GM21717 (cell line): Measurements from ENCODE around the gene CLEC4C.

Experiments used
- ATAC-seq: cut with Tn5 transposase; IDR thresholded peaks from one replicate; pipeline ENCODE4 v1.9.1; 2021; ENCODE audit warnings: mild to moderate bottlenecking, moderate library complexity; ENCODE audit not compliant: unreplicated experiment

Gene CLEC4C

GRCh38 chr12:7729746-7730145 lies 17.4 kb downstream of the CLEC4C start:
- ATAC-seq, result no peak

- no peak for ATAC-seq
Observed at GRCh38 chr12:7723926-7724325, 23.2 kb downstream of the CLEC4C start.

GRCh38 chr12:7719946-7720730 lies 27.0 kb downstream of the CLEC4C start:
- no peak for ATAC-seq

GRCh38 chr12:7716381-7716780 lies 30.8 kb downstream of the CLEC4C start:
- ATAC-seq, result no peak

GRCh38 chr12:7712841-7713442 lies 34.2 kb downstream of the CLEC4C start:
- no peak for ATAC-seq

GRCh38 chr12:7711133-7711532 lies 36.0 kb downstream of the CLEC4C start, which contains the start of gene DPPA3:
Gene DPPA3 (plus strand): TSS chr12:7711433. CDS start chr12:7711571, 138 bp downstream.
- no peak for ATAC-seq

GRCh38 chr12:7709969-7710675 lies 37.1 kb downstream of the CLEC4C start:
- ATAC-seq, result no peak

GRCh38 chr12:7705846-7706245 lies 41.3 kb downstream of the CLEC4C start:
- ATAC-seq, result no peak

- no peak for ATAC-seq
Observed at GRCh38 chr12:7695566-7696197, 51.5 kb downstream of the CLEC4C start, which contains the start of gene GDF3. Gene GDF3 (minus strand): TSS chr12:7695775. CDS start chr12:7695728, 47 bp downstream.

GRCh38 chr12:7695237-7695560 lies 52.0 kb downstream of the CLEC4C start:
- ATAC-seq, result no peak

GRCh38 chr12:7694556-7695236 lies 52.5 kb downstream of the CLEC4C start:
- no peak for ATAC-seq

- ATAC-seq, result no peak
Observed at GRCh38 chr12:7693793-7694192, 53.4 kb downstream of the CLEC4C start.

- no peak for ATAC-seq
Observed at GRCh38 chr12:7681535-7681934, 65.6 kb downstream of the CLEC4C start.
